Left renal pelvis (tissue), 4 donors: Measurements from ENCODE around the gene COX8C. TPM values are rescaled to one million over a fixed set of nuclear protein-coding genes. Genes with fewer than 3 reads are reported as not detected.

Source experiments
- DNase-seq, 4 donors: peaks; one replicate each; pipeline ENCODE4 v3.0.0-alpha.2; 2013; ENCODE audit warnings: low read depth in 4 of 4, low spot score in 3 of 4
- polyA plus RNA-seq, 4 donors: library from polyadenylated mRNA; unstranded; fragments of 120-200 nt; gene quantifications; one replicate each; pipeline ENCODE4 v1.2.1, GENCODE V29; 2013; ENCODE audit not compliant: insufficient read length in 4 of 4

The COX8C gene, protein sequence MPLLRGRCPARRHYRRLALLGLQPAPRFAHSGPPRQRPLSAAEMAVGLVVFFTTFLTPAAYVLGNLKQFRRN
- polyA plus RNA-seq: 1 to 10 TPM in 1 of 4 donors, under 1 TPM in 2, not detected in 1; 0.32 to 1.2 (median 0.46) TPM

DNA sequence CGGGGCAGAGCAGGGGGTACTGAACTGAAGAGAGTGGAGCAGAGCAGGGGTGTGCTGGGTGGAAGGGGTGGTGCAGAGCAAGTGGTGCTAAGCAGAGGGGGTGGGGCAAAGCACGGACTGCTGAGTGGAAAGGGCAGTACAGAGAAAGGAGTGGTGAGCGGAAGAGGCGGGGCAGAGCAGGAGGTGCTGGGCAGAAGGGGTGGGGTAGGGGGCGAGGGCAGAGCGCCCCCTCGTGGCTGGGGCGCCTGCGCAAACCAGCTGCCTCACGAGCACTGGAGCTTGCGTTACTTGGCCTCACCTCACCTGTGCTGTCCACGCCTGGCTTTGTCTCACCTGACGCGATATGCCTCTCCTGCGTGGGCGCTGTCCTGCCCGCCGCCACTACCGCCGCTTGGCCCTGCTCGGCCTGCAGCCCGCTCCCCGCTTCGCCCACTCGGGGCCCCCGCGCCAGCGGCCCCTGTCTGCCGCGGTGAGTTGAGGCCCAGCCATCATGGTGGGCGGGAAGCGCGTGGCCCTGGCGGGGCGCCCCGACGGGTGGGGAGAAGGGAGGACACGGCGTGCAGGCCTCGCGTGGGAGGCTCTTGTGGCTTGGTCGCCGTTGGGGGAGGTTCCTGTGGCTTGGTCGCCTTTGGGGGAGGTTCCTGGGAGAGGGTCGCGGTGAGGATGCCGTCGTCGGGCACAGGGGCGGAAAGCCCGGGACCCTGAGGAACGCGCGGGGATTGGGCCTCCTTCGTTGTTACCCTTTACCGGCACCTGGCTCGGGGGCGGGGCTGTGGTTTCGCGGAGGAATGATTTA, at the start of gene COX8C:
Gene COX8C (plus strand): TSS at position 257 of the 796 bp plus-strand sequence. CDS start 87 bp downstream, at position 344.
- DNase-seq: no peak

DNA sequence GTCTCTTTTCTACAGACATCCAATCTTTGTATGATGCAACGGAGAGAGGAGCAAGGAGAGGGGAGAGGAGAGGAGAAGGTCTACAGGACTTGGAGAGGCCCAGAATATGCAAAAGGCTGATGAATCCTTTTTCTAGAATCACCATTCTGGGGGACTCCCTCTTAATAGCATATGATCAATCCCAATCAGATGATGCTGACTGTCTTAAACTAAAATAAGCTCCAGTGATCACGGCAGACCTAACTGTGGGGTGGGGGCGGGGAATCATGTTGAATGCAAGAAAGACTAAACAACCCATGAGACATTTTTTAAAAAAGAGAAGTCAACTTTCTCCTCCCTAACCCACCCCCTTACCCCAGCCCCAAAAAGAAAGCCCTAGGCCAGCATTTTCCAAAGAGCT, 47.6 kb upstream of the COX8C start:
- no peak for DNase-seq

DNA sequence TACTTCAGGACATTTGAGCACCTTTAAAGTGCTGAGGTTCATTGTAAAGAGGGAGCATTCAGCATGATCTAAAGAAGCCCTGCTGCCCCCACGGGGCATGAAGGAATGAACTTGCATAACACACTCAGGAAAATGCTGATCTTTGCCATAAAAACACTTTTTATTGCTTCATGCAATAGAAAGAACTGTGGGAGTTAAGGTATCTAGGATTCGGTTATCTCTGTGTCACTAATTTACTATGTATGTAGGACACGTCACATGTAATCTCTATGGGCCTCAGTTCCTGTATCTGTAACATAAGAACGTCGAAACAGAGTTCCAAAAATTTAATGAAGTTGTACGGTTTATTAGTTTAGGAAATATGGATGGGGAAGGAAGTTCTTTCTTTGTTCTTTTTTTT, 47.1 kb upstream of the COX8C start:
- no peak for DNase-seq

DNA sequence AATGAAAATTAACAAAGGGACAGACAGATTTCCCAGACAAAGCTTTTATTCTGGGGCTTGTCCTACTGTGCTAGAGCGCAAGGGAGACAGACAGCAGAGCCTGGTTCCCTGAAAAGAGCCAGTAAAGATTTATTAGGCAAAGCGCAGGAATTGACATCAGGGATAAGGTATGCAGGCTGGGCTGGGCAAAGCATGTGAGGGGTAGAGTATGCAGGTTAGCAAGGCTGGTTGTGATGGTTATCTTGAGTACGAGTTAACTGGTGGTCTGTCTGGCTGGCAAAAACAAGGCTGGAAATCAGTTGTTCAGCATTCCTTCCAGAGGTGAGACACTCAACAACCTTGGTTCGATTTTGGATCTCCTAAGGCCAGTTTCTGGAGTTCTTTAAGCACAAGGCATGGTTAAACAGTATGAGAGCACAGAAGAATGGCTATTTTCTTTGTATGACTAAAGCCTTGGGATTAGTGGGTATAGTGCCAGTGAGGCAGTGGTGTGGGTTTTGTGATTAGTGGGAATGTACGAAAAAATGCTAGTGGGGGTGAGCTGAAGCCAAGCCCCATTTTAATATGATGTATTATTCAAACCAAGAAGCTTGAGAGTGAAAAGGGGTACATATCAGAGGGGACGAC, 45.0 kb upstream of the COX8C start:
- peak in 2 of 4 donors; percentile 33 to 36 for DNase-seq

DNA sequence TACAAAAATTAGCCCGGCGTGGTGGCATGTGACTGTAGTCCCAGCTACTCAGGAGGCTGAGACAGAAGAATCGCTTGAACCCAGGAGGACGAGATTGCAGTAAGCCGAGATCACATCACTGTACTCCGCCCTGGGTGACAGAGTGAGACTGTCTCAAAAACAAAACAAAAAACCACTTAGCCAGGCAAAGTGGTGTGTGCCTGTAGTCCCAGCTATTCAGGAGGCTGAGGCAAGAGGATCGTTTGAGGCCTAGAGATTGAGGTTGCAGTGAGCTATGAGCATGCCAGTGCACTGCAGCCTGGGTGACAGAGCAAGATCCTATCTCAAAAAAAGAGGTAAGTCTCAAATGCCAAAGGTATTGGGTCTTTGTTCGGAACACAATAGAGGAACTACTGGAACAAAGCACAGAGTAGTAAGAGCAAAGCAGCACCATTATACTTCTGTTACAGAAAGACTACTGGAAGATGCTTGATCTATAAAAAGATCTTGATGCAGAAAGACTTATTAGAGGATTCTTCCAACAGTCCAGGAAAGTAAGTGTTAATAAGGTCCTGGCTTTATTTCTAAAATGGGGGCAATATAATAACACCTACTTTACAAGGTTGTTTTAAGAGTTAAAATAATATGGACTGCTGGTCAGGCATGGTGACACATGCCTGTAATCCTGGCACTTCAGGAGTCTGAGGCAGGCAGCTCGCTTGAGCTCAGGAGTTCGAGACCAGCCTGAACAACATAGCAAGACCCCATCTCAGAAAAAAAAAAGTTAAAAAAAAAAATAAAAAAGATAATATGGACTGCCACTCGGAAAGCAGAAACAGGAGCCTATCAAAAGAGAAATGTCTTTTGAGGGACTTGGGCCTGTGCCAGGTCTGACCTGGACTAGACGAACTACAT, 44.0 kb upstream of the COX8C start:
- DNase-seq: no peak

DNA sequence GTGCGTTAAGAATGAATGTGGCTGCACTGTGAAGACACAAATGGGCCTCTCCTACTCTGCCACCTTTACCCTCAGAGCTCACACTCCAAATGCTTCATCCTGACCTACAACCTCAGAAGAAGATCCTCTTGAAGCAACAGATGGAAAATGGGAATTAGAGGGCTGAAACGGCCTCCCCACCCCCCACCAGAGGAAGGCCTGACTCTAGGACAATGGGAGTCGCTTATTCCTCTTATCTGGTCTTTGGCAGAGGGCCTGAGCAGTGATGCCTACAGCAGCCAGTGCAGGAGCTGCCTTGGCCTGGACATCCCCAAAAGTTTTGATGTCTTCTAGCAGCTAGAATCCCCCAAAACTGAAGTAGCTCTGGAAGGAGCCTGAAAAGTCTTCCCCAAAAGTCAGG, 43.3 kb upstream of the COX8C start:
- DNase-seq: no peak

DNA sequence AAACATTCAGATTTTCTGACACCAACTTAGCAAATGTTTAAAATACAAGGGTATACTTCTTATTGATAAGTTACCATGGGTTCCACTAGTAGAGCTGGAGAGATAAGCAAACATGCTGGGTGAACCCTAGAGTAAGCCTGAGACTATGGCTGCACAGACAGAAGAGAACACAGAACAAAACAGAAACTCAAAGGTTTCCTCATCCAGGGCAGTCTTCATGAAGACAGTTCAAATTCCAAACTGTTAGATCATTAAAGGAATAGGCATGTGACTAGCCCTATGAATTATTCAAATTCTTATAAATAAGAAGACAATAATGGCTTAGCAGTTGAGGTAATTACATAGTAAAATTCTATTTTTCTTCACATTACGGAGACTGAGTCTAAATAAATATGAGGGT, 42.2 kb upstream of the COX8C start:
- DNase-seq: no peak

DNA sequence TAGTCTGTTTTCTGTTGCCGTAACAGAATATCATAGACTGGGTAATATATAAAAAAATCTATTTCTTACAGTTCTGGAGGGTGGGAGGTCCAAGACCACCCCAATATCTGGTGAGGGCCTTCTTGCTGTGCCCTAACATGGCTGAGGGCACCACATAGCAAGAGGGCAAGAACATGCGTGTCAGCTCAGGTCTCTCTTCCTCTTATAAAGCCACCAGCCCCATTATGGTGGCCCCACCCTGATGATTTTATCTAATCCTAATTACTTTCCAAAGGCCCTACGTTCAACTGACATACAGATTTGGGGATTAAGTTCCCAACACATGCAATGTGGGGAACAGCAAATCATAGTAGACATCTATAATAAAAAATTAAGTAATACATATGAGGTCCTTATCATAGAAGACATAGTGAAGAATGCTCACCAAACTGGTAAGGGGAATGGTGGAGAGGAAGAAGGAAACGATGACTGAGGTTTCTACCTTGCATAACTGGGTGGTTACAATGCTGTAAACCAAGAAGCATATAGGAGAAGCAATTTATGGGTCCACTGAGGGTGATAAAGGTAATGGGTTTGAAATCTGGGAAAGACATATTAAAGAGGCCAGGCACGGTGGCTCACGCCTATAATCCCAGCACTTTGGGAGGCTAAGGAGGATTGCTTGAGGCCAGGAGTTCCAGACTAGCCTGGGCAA, 41.1 kb upstream of the COX8C start:
- DNase-seq: no peak

DNA sequence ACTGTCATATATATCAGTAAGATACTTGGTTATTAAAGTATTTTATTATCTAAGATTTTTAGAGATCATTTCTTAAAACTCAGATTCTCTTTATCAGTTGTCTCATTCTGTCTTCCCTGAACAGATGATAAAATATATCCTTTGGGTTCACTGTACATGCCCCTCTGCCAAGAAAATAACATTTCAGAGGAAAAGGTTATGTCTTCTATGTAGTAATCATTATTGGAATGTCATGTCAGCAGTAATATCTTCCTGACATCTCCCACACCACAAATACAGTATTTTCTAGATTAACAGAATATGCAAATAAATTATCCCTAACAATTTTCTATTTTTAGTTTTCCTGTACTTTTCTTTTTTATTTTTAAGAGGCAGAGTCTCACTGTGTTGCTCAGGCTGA, 40.2 kb upstream of the COX8C start:
- DNase-seq: no peak

DNA sequence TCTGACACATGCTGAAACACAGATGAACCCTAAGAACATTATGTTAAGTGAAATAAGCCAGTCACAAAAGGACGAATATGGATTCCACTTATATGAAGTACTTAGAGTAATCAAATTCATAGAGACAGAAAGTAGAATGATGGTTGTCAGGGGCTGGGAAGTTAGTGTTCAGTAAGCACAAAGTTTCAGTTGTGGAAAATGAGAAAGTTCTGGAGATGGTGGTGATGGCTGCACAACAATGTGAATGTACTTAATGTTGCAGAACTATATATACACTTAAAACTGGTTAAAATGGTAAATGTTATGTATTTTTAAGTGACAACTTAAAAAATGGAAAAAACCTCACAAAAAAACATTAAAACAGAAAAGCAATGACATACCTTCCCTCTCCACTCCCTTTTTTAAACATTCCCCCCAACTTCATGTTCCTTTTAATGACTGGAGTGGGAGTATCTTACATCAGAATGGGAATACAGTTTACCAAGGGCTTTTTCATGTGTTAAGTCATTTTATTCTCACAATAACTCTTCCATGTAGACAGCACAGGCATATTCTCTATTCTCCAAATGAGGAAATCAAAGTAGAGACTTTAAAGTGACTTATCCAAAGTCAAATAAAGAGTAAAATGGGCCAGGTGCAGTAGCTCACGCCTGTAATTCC, 38.2 kb upstream of the COX8C start:
- no peak for DNase-seq

DNA sequence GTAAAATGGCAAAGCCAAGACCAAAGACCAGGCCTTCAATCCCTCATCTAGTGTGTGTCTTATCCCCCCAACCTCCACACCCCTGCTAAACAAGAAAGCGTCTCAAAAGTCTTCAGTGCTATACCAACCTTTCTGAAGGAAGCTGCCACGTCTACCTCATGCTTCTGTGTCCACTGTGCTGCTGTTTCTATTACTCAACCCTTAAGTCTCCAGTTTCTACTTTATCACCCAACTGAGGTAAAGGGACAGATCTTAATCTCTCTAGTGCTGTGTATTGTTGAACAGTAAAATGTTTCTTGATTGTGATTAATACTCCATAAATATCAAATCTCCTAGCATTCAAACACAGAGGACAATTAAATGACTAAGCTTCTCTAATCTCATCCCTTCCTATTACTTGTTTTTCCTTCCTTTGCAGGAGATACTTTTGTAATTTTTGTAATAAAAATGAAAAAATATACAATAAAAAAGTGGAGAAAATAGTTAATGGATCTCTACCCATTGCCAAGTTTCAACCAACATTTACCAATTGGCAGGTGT, 37.5 kb upstream of the COX8C start:
- DNase-seq: no peak

DNA sequence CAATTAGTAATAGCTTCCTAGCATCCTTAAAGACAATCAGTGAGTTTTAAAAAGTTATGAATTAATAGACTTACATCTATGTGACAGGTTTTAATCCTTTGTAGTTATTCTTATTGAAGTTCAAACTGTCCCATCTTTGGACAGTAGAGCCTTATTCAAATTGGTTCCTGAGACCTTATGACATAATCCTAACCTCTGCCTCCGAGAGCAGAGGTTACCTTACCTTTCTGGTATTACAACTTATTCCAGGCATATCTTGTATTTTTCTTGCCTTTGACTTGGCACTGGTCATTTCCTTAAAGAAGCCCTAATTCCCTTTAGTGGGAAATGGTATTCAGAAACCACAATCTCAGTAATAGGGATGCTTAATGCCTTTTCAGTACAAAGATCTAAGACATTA, 35.9 kb upstream of the COX8C start:
- DNase-seq: no peak

DNA sequence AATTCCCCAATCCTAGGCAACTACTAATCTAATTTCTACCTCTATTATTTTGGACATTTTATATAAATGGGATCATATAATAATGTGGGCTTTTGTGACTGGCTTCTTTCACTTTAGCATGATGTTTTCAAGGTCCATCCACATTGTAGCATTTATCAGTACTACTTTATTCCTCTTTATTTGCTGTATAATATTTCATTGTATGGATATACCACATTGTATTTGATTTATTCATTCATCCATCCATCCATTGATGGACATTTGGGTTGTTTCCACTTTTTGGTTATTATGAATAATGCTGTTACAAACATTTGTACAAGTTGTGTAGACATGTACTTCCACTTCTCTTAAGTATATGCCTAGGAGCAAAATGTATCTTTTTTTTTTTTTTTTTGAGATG, 31.4 kb upstream of the COX8C start:
- DNase-seq: no peak

DNA sequence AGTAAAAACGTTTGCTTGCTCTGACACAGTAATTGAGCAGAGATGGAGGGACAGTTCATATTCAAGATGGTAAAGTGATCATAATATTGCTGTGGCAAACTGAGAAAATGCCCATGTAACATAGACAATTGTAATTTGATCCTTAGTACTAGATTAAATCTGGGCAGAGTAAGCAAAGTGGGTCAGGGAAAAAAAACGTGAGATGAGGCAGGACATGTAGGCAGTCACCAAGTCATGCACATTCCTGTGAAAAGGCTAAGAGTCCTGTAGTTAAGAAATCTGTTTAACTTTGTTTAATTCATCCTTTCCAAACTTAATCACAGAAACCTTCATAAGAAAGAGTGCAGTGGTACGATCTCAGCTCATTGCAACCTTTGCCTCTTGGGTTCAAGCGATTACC, 30.3 kb upstream of the COX8C start:
- no peak for DNase-seq

DNA sequence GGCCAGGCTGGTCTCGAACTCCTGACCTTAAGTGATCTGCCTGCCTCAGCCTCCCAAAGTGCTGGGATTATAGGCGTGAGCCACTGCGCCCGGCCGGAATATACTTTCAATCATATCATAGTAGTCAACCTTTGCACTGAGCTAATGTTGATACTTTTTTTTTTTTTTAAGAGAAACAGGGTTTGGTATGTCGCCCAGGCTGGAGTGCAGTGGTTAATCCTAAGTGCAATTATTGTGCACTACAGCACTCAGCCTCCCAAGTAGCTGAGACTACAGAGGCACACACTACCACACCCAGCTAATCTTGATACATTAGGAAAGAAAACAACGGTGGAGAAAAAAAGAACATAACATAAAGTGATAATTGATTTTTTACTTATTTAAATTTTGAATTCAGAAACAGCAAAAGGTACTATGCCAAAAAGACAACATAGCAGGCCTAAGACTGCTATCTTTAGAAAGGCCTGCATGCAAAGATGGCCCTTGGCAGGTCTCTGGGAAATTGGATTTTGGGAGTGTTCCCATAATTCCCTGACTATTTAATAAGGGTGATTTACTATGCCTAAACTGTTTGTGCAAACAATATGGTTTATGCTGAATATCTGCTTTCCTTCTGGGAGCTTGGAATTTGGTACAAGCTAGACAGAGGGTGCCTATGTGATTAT, 29.6 kb upstream of the COX8C start:
- DNase-seq: no peak

DNA sequence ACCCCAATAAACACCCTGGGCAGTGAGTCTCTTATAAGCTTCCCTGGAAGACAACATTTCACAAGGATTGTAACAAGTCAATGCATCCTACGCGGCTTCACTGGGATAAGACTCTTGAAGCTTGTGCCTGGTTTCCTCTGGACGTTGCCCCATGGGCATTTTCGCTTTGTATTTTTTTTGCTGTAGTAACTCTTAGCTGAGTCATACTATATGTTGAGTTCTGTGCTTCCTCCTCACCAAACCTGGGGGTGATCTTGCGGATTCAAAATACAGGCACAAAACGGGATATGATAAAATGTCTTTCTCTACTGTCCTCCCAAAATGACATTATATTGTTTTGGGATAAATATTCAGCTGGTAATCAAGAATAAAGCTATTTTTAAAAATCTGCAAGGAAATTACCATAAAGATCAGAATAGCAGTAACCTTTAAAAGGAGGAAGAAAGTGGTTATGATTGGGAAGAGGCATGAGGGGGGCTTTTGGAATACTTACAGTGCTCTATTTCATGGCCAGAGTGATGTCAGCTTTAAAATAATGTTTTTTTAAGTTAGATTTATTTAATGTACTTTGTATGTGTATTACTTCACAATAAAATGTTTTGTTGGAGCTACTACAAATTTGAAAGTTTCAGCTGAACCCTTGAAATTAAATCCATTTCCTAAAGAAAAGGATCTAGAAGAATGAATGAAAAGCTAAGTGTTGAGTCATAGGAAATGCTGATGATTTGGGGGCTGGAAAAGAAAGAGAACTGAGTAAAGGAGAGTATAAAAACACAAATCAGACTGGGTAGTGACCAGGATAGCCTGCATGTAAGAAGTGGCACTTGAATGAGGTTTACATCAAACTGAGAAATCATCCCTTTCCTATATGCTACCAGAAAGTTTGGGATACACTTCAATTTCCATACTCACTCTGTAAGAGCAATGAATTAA, 28.8 kb upstream of the COX8C start:
- DNase-seq: no peak

DNA sequence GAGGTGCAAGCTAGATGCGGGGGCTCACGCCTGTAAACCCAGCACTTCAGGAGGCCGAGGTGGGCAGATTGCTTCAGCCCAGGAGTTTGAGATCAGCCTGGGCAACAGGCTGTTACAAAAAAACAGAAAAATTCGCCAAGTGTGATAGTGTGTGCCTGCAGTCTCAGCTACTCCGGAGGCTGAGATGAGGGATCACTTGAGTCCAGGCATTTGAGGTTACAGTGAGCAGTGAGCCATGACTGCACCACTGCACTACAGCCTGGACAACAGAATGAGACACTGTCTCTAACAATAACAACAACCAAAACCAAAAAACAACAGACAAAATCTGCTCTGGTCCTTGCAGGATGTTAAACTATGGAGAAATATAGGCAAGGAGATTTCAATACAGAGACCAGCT, 28.1 kb upstream of the COX8C start:
- DNase-seq: no peak

DNA sequence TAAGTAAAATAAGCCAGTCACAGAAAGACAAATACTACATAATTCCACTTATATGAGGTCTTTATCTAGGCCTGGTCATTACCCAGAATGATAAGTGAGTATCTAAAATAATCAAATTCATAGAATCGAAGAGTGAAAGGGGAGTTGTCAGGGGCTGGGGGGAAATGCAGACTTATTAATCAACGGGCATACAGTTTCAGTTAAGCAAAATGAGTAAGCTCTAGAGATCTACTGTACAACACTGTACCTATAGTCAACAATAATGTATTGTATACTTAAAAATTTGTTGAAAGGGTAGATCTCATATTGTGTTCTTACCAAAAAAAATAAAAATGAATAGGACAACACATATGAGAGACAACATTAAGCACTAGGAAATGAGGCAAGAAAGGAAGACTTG, 27.5 kb upstream of the COX8C start:
- DNase-seq: no peak
